ENCODE results near the gene WFDC13. TPM values are rescaled to one million over a fixed set of nuclear protein-coding genes. Genes with fewer than 3 reads are reported as not detected.

The WFDC13 gene
- polyA plus RNA-seq, 1 donor from 2014 or later: not detected

DNA sequence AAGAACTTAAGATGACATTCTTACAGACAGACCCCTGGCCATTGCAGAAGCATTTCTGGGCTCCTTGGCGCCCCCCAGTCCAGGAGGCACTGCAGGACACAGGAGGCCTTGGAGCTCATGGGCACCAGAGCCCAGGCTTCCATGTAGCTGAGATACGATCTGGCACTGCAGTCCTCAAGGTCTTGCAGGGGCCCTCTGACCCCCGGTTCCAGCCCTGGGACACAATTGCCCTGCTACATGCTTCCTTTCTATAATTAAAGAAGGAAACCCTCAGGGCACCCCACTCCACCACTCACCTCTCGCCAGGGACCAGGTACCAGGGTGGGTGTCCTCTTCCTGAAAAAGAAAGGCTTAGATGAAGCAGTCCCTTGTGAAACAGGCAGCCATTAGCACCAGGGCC is 56.3 kb downstream of the WFDC13 start:
- Histone ChIP-seq H2AFZ (ENCODE audit: low read depth, low read length) (no peak overlapping the region), H3K9me2 (ENCODE audit: insufficient read depth, low read length) (no peaks in the 10 kb centered on the region), H3K9ac (ENCODE audit: low read length) (no peak overlapping the region), H3K79me2 (replicated peaks; ENCODE audit: insufficient read depth, low read length) (no peaks in the 10 kb centered on the region), H3K4me3 (ENCODE audit: low read length) (no peak overlapping the region), H3K36me3 (ENCODE audit: insufficient read depth, low read length) (no peaks in the 10 kb centered on the region), H3K4me2 (ENCODE audit: low read length) (no peak overlapping the region), H3F3A (ENCODE audit: insufficient read depth, low read length, poor library complexity, severe bottlenecking) (no peaks in the 10 kb centered on the region), H3K9me3 (ENCODE audit: low read length) (no peaks in the 10 kb centered on the region), H4K20me1 (ENCODE audit: insufficient read depth) (no peaks in the 10 kb centered on the region), H3K27ac (ENCODE audit: low read length) (no peak overlapping the region), H3K27me3 (ENCODE audit: insufficient read depth, low read depth, low read length) (no peaks in the 10 kb centered on the region)
- TF ChIP-seq EZH2 (IDR thresholded peaks at IDR 0.05; ENCODE audit: borderline replicate concordance, insufficient read depth, low read length, poor library complexity, severe bottlenecking) (no peak), TAF1 (IDR thresholded peaks at IDR 0.05; ENCODE audit: low read depth) (no peak), SMC3 (conservative IDR thresholded peaks at IDR 0.05; ENCODE audit: poor library complexity) (no peak), RAD21 (conservative IDR thresholded peaks at IDR 0.05) (no peak), MXI1 (conservative IDR thresholded peaks at IDR 0.05; ENCODE audit: poor library complexity, severe bottlenecking) (no peak), EP300 (conservative IDR thresholded peaks at IDR 0.05; ENCODE audit: poor library complexity, severe bottlenecking) (no peak), CTCF (IDR thresholded peaks at IDR 0.05; ENCODE audit: poor library complexity, severe bottlenecking) (no peak), POLR2AphosphoS5 (IDR thresholded peaks at IDR 0.05) (no peak)
- TF ChIP-seq, protein P1, sequence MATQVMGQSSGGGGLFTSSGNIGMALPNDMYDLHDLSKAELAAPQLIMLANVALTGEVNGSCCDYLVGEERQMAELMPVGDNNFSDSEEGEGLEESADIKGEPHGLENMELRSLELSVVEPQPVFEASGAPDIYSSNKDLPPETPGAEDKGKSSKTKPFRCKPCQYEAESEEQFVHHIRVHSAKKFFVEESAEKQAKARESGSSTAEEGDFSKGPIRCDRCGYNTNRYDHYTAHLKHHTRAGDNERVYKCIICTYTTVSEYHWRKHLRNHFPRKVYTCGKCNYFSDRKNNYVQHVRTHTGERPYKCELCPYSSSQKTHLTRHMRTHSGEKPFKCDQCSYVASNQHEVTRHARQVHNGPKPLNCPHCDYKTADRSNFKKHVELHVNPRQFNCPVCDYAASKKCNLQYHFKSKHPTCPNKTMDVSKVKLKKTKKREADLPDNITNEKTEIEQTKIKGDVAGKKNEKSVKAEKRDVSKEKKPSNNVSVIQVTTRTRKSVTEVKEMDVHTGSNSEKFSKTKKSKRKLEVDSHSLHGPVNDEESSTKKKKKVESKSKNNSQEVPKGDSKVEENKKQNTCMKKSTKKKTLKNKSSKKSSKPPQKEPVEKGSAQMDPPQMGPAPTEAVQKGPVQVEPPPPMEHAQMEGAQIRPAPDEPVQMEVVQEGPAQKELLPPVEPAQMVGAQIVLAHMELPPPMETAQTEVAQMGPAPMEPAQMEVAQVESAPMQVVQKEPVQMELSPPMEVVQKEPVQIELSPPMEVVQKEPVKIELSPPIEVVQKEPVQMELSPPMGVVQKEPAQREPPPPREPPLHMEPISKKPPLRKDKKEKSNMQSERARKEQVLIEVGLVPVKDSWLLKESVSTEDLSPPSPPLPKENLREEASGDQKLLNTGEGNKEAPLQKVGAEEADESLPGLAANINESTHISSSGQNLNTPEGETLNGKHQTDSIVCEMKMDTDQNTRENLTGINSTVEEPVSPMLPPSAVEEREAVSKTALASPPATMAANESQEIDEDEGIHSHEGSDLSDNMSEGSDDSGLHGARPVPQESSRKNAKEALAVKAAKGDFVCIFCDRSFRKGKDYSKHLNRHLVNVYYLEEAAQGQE (IDR thresholded peaks at IDR 0.05; ENCODE audit: borderline replicate concordance): no peak

Small RNAs within 50 kb of the gene (small RNA-seq; reads per million reads assigned to genes)
- gene MIR3617 (0.35 to 2.3 (median 0.49) reads per million in 3 experiments), gene SPINT5P (0 reads per million in 3 experiments)

Other genes with a start within 250 kb of the WFDC13 start
- not detected in 2 replicates for gene WFDC2, start 232.3 kb upstream of the WFDC13 start, polyA plus RNA-seq
- gene SPINT3, start 186.4 kb upstream of the WFDC13 start, polyA plus RNA-seq: not detected in 2 replicates
- gene WFDC6, start 162.6 kb upstream of the WFDC13 start, polyA plus RNA-seq: not detected in 2 replicates
- gene EPPIN, start 154.6 kb upstream of the WFDC13 start, polyA plus RNA-seq: not detected in 2 replicates
- not detected in 2 replicates for gene WFDC8, start 122.8 kb upstream of the WFDC13 start, polyA plus RNA-seq
- gene WFDC10A, start 72.3 kb upstream of the WFDC13 start, polyA plus RNA-seq: not detected in 2 replicates
- not detected in 2 replicates for gene WFDC9, start 70.8 kb upstream of the WFDC13 start, polyA plus RNA-seq
- not detected in 2 replicates for gene WFDC11, start 31.8 kb upstream of the WFDC13 start, polyA plus RNA-seq
- not detected in 2 replicates for gene WFDC10B, start 3.0 kb downstream of the WFDC13 start, polyA plus RNA-seq
- not detected in 2 replicates for gene SPINT4, start 20.3 kb downstream of the WFDC13 start, polyA plus RNA-seq
- not detected in 2 replicates for gene WFDC3, start 89.8 kb downstream of the WFDC13 start, polyA plus RNA-seq
- gene DNTTIP1, start 89.9 kb downstream of the WFDC13 start, polyA plus RNA-seq: 35.9 and 43.8 TPM in 2 replicates
- 2.5 and 4.9 TPM in 2 replicates for gene UBE2C, start 110.6 kb downstream of the WFDC13 start, polyA plus RNA-seq
- gene TNNC2, start 125.3 kb downstream of the WFDC13 start, polyA plus RNA-seq: 3.8 TPM in 1 of 2 replicates, not detected in the other
- gene SNX21, start 131.8 kb downstream of the WFDC13 start, polyA plus RNA-seq: 7.2 and 14.8 TPM in 2 replicates
- gene ACOT8, start 155.4 kb downstream of the WFDC13 start, polyA plus RNA-seq: 60.9 and 68.7 TPM in 2 replicates
- gene ZSWIM3, start 155.6 kb downstream of the WFDC13 start, polyA plus RNA-seq: 12.3 and 14.3 TPM in 2 replicates
- gene ZSWIM1, start 179.2 kb downstream of the WFDC13 start, polyA plus RNA-seq: 3.3 and 5.5 TPM in 2 replicates
- gene SPATA25, start 185.6 kb downstream of the WFDC13 start, polyA plus RNA-seq: 1.2 and 5.1 TPM in 2 replicates
- 5.0 and 6.3 TPM in 2 replicates for gene NEURL2, start 189.2 kb downstream of the WFDC13 start, polyA plus RNA-seq
- gene CTSA, start 189.3 kb downstream of the WFDC13 start, polyA plus RNA-seq: 25.7 and 49.7 TPM in 2 replicates
- gene PLTP, start 210.1 kb downstream of the WFDC13 start, polyA plus RNA-seq: 5.3 and 7.0 TPM in 2 replicates
- gene PCIF1, start 232.6 kb downstream of the WFDC13 start, polyA plus RNA-seq: 21.5 and 28.3 TPM in 2 replicates

Data from neural cell (in vitro differentiated cells).